Coronary artery (tissue), 2 donors: Measurements from ENCODE around the gene ABI3BP.

Source experiments
- DNase-seq: peaks from one replicate; pipeline ENCODE4 v3.0.0-alpha.2; 2017; ENCODE audit warnings: low spot score
- H3K27ac ChIP-seq, 2 donors: fragments of 200-600 bp; sonication (generic); one replicate each; pipeline ENCODE4 v1.5.1; 2016 to 2019
- H3K4me3 ChIP-seq: fragments of 200-600 bp; sonication (generic); 2 replicates; pipeline ENCODE4 v1.5.1; 2016; ENCODE audit warnings: mild to moderate bottlenecking, moderate library complexity
- TF ChIP-seq, protein P1 (sequence below): fragments of 200-600 bp; sonication (generic); IDR thresholded peaks from one replicate; pipeline ENCODE4 v1.5.1; 2019; ENCODE audit warnings: antibody characterized with exemption

The ABI3BP gene

DNA sequence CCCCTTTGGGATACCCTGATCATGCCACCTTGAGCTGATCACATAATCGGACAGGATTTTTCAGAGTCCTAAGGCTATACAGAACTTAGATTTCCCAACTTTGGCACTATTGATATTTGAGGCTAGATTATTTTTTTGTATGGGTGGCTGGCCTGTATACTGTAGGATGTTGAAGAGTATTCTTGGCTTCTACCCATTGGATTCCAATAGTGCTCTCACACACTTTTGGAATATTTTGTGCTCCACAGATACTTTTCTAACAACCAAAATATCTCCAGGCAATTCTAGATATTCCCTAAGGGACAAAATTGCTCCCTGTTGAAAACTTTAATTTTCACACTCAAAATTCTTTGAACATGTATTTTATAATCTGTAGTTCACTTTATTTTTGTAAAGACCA lies 125.1 kb downstream of the ABI3BP start:
- Histone ChIP-seq H3K4me3 (no peak overlapping the region), H3K27ac (no peak overlapping the region)
- DNase-seq: no peak
- TF ChIP-seq, protein P1, sequence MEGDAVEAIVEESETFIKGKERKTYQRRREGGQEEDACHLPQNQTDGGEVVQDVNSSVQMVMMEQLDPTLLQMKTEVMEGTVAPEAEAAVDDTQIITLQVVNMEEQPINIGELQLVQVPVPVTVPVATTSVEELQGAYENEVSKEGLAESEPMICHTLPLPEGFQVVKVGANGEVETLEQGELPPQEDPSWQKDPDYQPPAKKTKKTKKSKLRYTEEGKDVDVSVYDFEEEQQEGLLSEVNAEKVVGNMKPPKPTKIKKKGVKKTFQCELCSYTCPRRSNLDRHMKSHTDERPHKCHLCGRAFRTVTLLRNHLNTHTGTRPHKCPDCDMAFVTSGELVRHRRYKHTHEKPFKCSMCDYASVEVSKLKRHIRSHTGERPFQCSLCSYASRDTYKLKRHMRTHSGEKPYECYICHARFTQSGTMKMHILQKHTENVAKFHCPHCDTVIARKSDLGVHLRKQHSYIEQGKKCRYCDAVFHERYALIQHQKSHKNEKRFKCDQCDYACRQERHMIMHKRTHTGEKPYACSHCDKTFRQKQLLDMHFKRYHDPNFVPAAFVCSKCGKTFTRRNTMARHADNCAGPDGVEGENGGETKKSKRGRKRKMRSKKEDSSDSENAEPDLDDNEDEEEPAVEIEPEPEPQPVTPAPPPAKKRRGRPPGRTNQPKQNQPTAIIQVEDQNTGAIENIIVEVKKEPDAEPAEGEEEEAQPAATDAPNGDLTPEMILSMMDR: no peak

DNA sequence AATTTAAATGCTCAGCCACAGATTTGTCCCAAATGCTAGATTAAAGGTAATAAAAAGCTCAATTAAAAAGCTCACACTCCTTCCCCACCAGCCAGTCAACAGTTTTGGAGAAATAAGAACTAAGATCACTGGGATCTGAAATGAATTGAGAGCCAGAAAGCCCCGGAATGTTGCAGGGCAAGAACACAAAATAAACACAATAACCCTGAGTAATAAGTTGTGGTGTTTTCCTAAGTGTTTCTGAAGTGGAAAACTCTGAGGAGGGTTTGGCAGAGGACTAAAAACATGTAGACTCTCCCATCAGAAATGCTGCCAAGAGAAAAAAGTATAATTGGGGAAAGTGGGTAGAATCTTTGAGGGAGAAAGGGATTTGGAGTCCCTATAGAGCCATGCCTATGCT lies 127.8 kb downstream of the ABI3BP start:
- Histone ChIP-seq H3K4me3 (no peak overlapping the region), H3K27ac (peak overlapping the region in 1 of 2 donors; percentile 66)
- DNase-seq: no peak
- TF ChIP-seq, protein P1: no peak

DNA sequence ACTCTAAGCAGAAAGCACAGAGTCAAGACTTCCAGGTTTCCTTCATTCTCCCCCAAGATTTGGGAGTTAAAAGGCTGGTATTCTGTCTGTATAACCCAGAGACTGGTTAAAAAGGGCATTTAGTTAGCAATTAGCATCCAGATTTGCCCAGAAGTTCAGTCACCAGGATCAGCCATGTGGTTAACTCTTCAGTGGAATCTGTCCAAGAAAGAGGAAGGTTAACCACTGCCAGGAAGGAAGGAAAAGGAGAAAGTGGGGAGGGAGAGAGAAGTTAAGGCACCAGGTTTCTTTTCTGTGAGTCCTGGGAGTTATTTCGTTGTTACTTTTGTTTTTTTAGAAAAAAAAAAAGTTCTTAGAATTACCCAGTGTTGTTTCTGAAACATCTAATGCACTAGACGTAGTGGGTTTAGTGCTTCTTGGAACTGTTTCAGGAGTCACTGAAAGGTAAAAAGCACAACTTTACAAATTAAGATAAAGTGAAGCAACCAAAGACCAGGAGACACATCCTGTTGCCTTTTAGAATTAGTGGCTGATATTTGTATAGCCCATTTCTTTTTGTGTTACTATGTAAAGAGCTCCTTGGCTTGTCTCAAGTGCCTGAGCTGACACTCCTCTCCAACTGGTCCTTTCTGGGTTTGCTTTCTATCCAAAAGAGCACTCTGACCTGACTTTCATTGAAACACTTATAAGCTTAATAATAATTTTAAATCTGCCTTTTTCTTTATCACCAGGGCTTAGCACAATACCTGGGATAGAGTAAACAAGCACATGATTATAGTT lies 128.6 kb downstream of the ABI3BP start:
- H3K4me3 ChIP-seq: no peak overlapping the region
- no peak for DNase-seq
- peak overlapping the region in 1 of 2 donors; percentile 66 for H3K27ac ChIP-seq
- TF ChIP-seq, protein P1: no peak

DNA sequence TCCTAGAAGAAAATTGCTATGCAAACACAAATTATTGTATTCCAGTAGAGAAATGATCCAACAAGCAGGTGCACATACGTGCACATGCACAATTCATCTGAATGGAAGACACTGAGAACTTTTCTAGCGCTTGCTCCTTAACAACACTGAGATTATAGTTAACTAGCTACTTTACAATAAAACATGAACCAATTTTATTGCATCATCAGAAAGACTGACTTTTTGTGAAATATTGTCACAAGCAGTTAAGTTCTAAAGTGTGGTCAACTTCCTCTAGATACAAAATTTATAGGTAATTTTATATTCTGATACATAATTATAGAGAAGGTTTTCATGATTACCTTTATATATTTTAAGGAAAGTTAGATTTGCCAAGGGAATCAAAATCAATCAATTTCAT lies 135.4 kb downstream of the ABI3BP start:
- DNase-seq: no peak

DNA sequence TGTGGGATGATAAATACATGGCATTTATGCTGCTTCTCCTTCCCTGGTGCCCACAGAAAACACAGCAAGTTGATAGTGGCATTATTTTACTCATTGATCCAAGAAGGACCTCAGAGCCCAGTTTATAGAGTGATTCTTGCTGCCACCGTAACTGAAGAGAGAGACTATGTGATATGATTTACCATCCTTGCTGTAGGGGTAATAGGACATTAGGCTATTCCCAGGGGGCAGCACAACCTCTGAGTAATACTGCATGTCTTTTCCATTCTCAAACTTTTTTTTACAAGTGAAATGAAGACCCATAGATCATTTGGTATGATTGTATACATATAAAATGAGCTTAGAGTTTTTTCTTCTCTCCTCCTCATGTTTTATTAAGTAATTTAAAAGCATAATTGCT lies 136.4 kb downstream of the ABI3BP start:
- Histone ChIP-seq H3K4me3 (no peak overlapping the region), H3K27ac (no peak overlapping the region)
- TF ChIP-seq, protein P1: no peak
- no peak for DNase-seq

More for the DNA sequence above, 135.4 kb downstream of the ABI3BP start:
- no peak overlapping the region for H3K27ac ChIP-seq
- no peak overlapping the region for H3K4me3 ChIP-seq
- TF ChIP-seq, protein P1: no peak

DNA sequence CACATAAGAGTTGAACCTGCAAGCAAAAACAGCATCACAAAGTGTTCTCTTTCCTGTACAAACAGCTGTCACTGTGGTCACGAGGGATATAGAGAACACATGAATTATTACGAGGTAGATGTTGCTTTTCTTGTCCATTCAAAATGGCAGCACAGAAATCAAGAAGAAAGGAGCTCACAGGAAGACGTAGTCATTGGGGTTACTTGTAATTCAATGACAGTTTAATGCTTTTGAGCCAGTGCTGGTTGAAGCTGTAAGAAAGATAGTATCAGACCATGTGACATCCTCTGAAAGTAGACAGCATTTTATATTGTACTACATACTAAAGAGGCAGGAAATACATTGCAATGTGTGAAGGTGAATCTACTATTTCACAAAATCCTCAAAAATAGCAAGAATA lies 140.4 kb downstream of the ABI3BP start:
- TF ChIP-seq, protein P1: no peak
- DNase-seq: no peak
- Histone ChIP-seq H3K4me3 (no peak overlapping the region), H3K27ac (no peak overlapping the region)

DNA sequence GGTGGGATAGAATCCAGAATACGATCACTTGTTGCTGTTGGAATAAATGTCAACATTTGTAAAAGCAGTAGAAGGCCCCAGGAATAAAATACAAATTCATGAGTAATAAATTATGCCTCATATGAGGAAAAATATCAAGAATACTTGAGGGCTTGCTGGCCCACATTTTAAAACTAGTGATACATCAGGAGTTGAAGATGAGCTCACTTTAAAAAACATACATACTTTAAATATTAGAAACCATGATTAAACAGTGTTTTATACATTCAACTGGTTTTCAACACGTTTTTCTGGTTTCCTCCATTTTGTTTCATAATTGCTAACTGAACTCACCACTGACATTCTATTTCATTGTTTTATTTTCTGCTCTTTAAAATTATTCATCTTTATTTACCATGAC lies 142.5 kb downstream of the ABI3BP start:
- no peak for DNase-seq
- TF ChIP-seq, protein P1: no peak
- no peak overlapping the region for H3K27ac ChIP-seq
- no peak overlapping the region for H3K4me3 ChIP-seq
